ENCODE data around the gene FOXRED2.

GRCh38 chr22:36457688-36458450 lies 49.0 kb downstream of the FOXRED2 start:
- TF ChIP-seq GATA3 (IDR thresholded peaks at IDR 0.05; ENCODE audit: low read depth, low read length) (no peak), GATA2 (IDR thresholded peaks at IDR 0.05; ENCODE audit: low read depth, low read length) (no peak)
